ENCODE measurements around the gene KLF16. TPM values are rescaled to one million over a fixed set of nuclear protein-coding genes. Genes with fewer than 3 reads are reported as not detected.

KLF16 gene
- total RNA-seq, 1 donor from 2014 or later: 9.8 TPM

- DNase-seq (no peak), ATAC-seq (no peak)
- intact Hi-C loops (cut with micrococcal nuclease): no loop called here
These were observed 31.2 kb downstream of the KLF16 start for GRCh38 chr19:1832046-1832663.

- no peak for ATAC-seq
- intact Hi-C loops (cut with micrococcal nuclease): no loop called here
- no peak for DNase-seq
These were observed 32.4 kb downstream of the KLF16 start for GRCh38 chr19:1830978-1831377.

- no peak for ATAC-seq
- intact Hi-C loops (cut with micrococcal nuclease): no loop called here
These were observed 32.8 kb downstream of the KLF16 start for GRCh38 chr19:1830568-1830967.

DNA sequence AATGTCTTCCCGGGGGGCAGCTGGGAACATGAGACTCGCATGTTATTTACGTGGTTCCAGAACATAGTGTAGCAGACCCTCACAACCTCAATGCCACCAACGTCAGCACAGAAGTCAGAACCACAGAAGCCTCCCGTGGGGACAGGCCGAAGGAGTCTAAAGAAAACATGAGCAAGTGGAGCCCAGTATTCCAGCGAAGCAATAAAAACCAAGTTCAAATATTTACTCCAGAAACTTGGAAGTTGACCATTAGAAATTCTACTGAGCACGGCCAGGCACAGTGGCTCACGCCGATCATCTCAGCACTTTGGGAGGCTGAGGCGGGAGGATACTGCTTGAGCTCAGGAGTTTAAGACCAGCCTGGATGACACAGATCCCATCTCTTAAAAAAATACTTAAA lies 33.4 kb downstream of the KLF16 start:
- no peak for ATAC-seq
- intact Hi-C loops (cut with micrococcal nuclease): no loop called here
- no peak for DNase-seq

More at GRCh38 chr19:1830568-1830967, 32.8 kb downstream of the KLF16 start:
- DNase-seq: no peak

DNA sequence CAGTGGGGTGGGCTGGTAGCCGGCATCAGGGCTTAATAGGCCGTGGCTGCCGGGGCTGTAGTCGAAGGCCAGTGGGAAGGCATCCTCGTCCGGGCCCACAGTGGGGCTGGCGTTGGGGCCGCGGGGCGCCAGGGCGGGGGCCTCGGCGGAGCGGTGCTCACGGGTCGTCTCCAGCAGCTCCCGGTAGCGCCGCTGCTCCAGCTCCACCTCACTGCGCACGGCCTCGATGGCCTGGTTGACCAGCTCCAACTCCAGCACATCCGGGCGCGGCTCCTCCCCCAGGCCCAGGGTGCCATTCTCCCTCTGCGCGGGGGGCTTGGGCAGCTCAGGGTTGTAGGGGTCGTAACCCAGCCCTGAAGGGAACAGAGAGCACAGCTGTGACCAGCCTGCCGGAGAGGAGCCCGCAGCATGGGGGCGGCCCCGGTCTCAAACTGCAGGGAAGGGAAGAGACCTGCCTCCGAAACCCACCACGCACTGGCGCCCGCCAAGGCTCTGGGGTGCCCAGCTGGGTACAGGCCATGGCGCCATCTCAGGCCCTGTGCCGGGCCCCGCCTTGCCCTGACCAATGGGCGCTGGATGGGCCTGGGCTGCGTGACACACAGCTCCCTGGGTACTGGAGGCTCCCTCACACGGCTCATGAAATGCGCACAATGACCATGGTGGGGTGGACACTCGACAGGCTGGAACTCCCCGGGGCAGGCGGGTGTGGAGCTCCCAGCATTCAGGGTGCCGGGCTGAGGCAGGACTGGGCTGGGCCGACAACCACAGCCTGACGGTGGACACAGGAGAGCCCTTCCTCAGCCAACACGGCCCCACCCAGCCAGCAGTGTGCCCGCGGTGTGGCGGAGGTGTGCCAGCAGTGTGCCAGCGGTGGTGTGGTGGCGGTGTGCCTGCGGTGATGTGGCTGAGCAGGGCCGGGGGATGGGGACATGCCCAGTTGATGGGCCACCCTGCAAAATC lies 34.8 kb downstream of the KLF16 start:
- intact Hi-C loops (cut with micrococcal nuclease): no loop called here
- ATAC-seq (no peak), DNase-seq (no peak)

- intact Hi-C loops (cut with micrococcal nuclease): no loop called here
- DNase-seq (no peak), ATAC-seq (no peak)
These were observed 35.7 kb downstream of the KLF16 start for GRCh38 chr19:1827566-1828278.

- DNase-seq: no peak
- ATAC-seq: peak; percentile 13
- intact Hi-C loops (cut with micrococcal nuclease): no loop called here
These were observed 36.5 kb downstream of the KLF16 start for GRCh38 chr19:1826557-1827521.

- ATAC-seq: peak; percentile 80
- intact Hi-C loops (cut with micrococcal nuclease): no loop called here
These were observed 37.3 kb downstream of the KLF16 start for GRCh38 chr19:1825909-1826556.

DNA sequence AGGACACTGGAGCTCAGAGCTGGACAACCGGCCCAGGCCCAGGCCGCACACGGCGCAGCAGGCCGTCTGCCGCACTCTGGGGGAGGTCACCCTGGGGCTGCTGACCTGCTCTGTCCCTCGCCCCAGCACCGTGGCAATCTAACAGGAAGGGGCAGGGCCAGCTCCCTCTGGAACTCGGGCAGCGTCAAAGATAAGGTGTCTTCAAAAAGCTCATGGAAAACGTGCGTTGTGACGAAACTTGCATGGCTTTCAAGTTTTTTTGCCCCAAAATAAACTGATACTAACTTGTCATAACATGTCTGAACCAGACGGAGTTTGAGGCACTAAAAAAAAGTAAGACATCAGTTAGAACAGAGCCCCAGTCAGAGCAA lies 39.1 kb downstream of the KLF16 start:
- DNase-seq (peak; percentile 18), ATAC-seq (no peak)
- intact Hi-C loops (cut with micrococcal nuclease): no loop called here

More at GRCh38 chr19:1825909-1826556, 37.3 kb downstream of the KLF16 start:
- DNase-seq: peak; percentile 86

DNA sequence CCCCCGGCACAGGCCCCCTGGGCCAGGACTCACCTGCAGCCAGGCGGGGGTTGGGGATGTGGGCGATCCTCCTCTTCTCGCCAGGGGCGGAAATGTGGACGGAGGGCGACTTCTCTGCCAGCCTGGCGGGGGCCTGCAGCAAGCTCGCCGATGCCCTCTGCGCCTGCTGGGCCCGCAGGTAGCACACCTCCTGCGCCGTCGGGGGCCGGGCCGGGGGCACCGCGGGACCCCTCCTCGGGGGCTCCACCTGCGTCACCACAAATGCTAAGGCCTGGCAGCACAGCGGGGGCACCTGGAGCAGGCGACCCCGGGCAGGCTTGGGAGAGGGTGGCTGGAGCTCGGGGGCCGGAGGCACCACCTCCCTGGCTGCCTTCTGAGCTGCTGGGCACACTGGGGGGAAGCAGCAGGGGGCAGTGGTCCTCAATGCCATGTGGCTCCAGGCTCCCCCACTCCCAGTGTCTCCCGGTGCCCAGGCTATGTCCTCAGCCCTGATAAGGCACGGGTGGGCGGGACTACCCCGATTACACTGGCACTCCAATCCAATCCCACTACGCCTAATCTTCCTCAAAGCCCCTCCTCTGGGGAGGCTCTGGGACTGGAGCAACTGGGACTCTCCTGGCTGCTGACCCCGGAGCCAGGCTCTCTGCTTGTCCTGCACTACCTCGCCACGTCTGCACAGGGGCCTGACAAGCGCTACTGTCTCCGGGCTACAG lies 39.7 kb downstream of the KLF16 start:
- no peak for ATAC-seq
- intact Hi-C loops (cut with micrococcal nuclease): no loop called here

GRCh38 chr19:1823020-1823419 lies 40.4 kb downstream of the KLF16 start:
- intact Hi-C loops (cut with micrococcal nuclease): no loop called here
- DNase-seq (no peak), ATAC-seq (no peak)

More for the DNA sequence above, 39.7 kb downstream of the KLF16 start:
- DNase-seq: peak; percentile 21

DNA sequence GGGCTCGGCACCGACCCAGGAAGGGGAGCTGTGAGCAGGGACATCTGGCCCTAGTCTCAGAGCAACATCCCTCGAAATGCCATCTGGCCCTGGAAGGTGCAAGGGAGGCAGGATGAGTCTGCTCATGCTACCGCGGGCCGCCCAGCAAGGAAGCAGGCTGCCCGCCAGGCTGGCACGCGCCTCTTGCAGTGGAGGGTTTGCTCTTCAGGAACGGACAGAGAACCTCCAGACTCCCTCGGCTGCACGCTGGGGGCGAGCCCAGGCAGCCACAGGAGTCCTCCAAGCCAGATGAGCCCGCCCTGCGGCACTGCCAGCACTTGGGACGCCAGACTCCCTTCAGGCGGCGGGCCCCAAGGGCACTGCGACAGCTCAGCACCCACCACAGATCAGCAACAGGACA lies 41.2 kb downstream of the KLF16 start:
- intact Hi-C loops (cut with micrococcal nuclease): no loop called here
- peak; percentile 19 for DNase-seq
- no peak for ATAC-seq

GRCh38 chr19:1819341-1820255 lies 43.8 kb downstream of the KLF16 start:
- DNase-seq (peak; percentile 25), ATAC-seq (no peak)
- intact Hi-C loops (cut with micrococcal nuclease): no loop called here

- intact Hi-C loops (cut with micrococcal nuclease): no loop called here
- DNase-seq (peak; percentile 23), ATAC-seq (no peak)
These were observed 44.7 kb downstream of the KLF16 start for GRCh38 chr19:1818549-1819195.

GRCh38 chr19:1817553-1818179 lies 45.7 kb downstream of the KLF16 start:
- DNase-seq: peak; percentile 72
- peak; percentile 64 for ATAC-seq
- intact Hi-C loops (cut with micrococcal nuclease): no loop called here

Data from left ventricle myocardium superior (tissue), 1 donor.